IMR-90 (cell line): ENCODE measurements around the gene PRSS2. TPM values are rescaled to one million over a fixed set of nuclear protein-coding genes. Genes with fewer than 3 reads are reported as not detected.

ENCODE experiments used
- ATAC-seq: fragments of 200-7000 bp; cut with Tn5 transposase; 2 replicates; pipeline ENCODE4 v1.9.1; 2020; ENCODE audit warnings: low read depth, mild to moderate bottlenecking, moderate library complexity
- BruUV-seq: library from RNA; stranded (reverse); fragments of 400-500 nt; replicated peaks from 2 replicates; lab custom pipeline; 2021; lab: Mats Ljungman, UMichigan
- CTCF ChIA-PET: fragments of 300-600 bp; formaldehyde crosslinking; extraction: SDS; loops from one replicate; lab custom pipeline; 2021; ENCODE audit warnings: antibody characterized with exemption; lab: Yijun Ruan, JAX
- POLR2A ChIA-PET: fragments of 300-600 bp; sonication (Branson Sonifier 250); formaldehyde crosslinking; loops from one replicate; lab custom pipeline; 2022; ENCODE audit warnings: antibody characterized with exemption; ENCODE audit not compliant: unreplicated experiment; lab: Charles Lee
- DNase-seq: peaks from one replicate; pipeline ENCODE4 v3.0.0; 2013
- H2AFZ ChIP-seq: replicated peaks from 2 replicates; pipeline ENCODE3; 2013; ENCODE audit warnings: low read length, mild to moderate bottlenecking; ENCODE audit not compliant: poor library complexity
- H2AK5ac ChIP-seq: 2 replicates; pipeline ENCODE4 v1.6.1; 2013; ENCODE audit warnings: low read depth, low read length, inconsistent platforms
- H2AK9ac ChIP-seq: replicated peaks from 2 replicates; pipeline ENCODE3; 2013; ENCODE audit warnings: mild to moderate bottlenecking, low read depth, low read length, moderate library complexity; ENCODE audit not compliant: poor library complexity
- H2BK120ac ChIP-seq: 2 replicates; pipeline ENCODE4 v1.6.1; 2013; ENCODE audit warnings: low read depth, low read length, inconsistent platforms
- H2BK15ac ChIP-seq: 3 replicates; pipeline ENCODE4 v1.6.1; 2013; ENCODE audit warnings: low read depth, low read length, inconsistent platforms
- H2BK20ac ChIP-seq: 2 replicates; pipeline ENCODE4 v1.6.1; 2013; ENCODE audit warnings: low read depth, mild to moderate bottlenecking, inconsistent platforms, low read length, moderate library complexity
- H2BK5ac ChIP-seq: 2 replicates; pipeline ENCODE4 v1.6.1; 2013; ENCODE audit warnings: mild to moderate bottlenecking, low read depth, low read length, inconsistent platforms; ENCODE audit not compliant: poor library complexity, severe bottlenecking
- H3K14ac ChIP-seq: replicated peaks from 2 replicates; pipeline ENCODE4 v1.6.1; 2013; ENCODE audit warnings: low read depth, low read length, inconsistent platforms
- H3K18ac ChIP-seq: 2 replicates; pipeline ENCODE4 v1.6.1; 2013; ENCODE audit warnings: low read depth, low read length, control low read depth
- H3K23ac ChIP-seq: 2 replicates; pipeline ENCODE4 v1.6.1; 2013; ENCODE audit warnings: low read depth, low read length, inconsistent platforms
- H3K27ac ChIP-seq: 2 replicates; pipeline ENCODE4 v1.5.1; 2013; ENCODE audit warnings: mild to moderate bottlenecking, control low read depth, low read length; ENCODE audit not compliant: insufficient read depth
- H3K27me3 ChIP-seq: 2 replicates; pipeline ENCODE4 v1.6.1; 2013; ENCODE audit warnings: low read length; ENCODE audit not compliant: control insufficient read depth, insufficient read depth
- H3K36me3 ChIP-seq: 2 replicates; pipeline ENCODE4 v1.6.1; 2013; ENCODE audit warnings: low read length, mixed read lengths; ENCODE audit not compliant: control insufficient read depth, insufficient read depth
- H3K4ac ChIP-seq: 2 replicates; pipeline ENCODE4 v1.6.1; 2013; ENCODE audit warnings: low read depth, low read length, inconsistent platforms
- H3K4me1 ChIP-seq: 2 replicates; pipeline ENCODE4 v1.6.1; 2013; ENCODE audit warnings: low read length, mixed read lengths; ENCODE audit not compliant: control insufficient read depth, insufficient read depth
- H3K4me2 ChIP-seq: 2 replicates; pipeline ENCODE4 v1.6.1; 2013; ENCODE audit warnings: low read depth, mild to moderate bottlenecking, control low read depth, low read length, moderate library complexity
- H3K4me3 ChIP-seq: 2 replicates; pipeline ENCODE4 v1.5.1; 2013; ENCODE audit warnings: low read depth, mild to moderate bottlenecking, control low read depth, low read length, moderate library complexity; ENCODE audit not compliant: insufficient read depth
- H3K56ac ChIP-seq: 2 replicates; pipeline ENCODE4 v1.6.1; 2013; ENCODE audit warnings: low read length, inconsistent platforms; ENCODE audit not compliant: insufficient read depth; ENCODE audit errors: extremely low read depth
- H3K79me1 ChIP-seq, 2 experiments: 2 replicates each; pipeline ENCODE4 v1.6.1; 2013; ENCODE audit warnings: low read length in 2 of 2, inconsistent platforms in 1 of 2, low read depth in 1 of 2
- H3K9ac ChIP-seq: 2 replicates; pipeline ENCODE4 v1.6.1; 2013; ENCODE audit warnings: low read depth, low read length, control low read depth
- H3K9me1 ChIP-seq: 2 replicates; pipeline ENCODE4 v1.6.1; 2013; ENCODE audit warnings: low read length, inconsistent platforms; ENCODE audit not compliant: insufficient read depth
- H3K9me3 ChIP-seq: 2 replicates; pipeline ENCODE4 v1.6.1; 2013; ENCODE audit warnings: low read length; ENCODE audit not compliant: control insufficient read depth, insufficient read depth
- H4K20me1 ChIP-seq: 2 replicates; pipeline ENCODE4 v1.6.1; 2013; ENCODE audit warnings: low read length, inconsistent platforms; ENCODE audit not compliant: insufficient read depth
- H4K5ac ChIP-seq: 2 replicates; pipeline ENCODE4 v1.6.1; 2013; ENCODE audit warnings: mild to moderate bottlenecking, low read depth, low read length, control low read depth
- H4K8ac ChIP-seq, 2 experiments: 2 replicates each; pipeline ENCODE4 v1.6.1; 2013; ENCODE audit warnings: low read depth in 2 of 2, low read length in 2 of 2, control low read depth in 1 of 2, inconsistent platforms in 1 of 2
- H4K91ac ChIP-seq: 2 replicates; pipeline ENCODE4 v1.6.1; 2013; ENCODE audit warnings: low read depth, low read length, inconsistent platforms; ENCODE audit not compliant: insufficient read depth
- BHLHE40 ChIP-seq: fragments of 150-350 bp; IDR thresholded peaks from 2 replicates; pipeline ENCODE4 v1.6.1; 2016; ENCODE audit warnings: mild to moderate bottlenecking, low read depth, low read length
- CEBPB ChIP-seq: IDR thresholded peaks from 2 replicates; pipeline ENCODE4 v1.6.1; 2012; ENCODE audit warnings: low read depth, low read length, improper control_type of control experiment
- CHD1 ChIP-seq: IDR thresholded peaks from 2 replicates; pipeline ENCODE4 v1.6.1; 2012; ENCODE audit warnings: low read depth, low read length, improper control_type of control experiment
- ELK1 ChIP-seq: fragments of 150-350 bp; IDR thresholded peaks from 2 replicates; pipeline ENCODE4 v1.6.1; 2016; ENCODE audit warnings: low read depth, mild to moderate bottlenecking, low read length, moderate library complexity, borderline replicate concordance
- FOS ChIP-seq: fragments of 150-350 bp; IDR thresholded peaks from 2 replicates; pipeline ENCODE4 v1.6.1; 2016; ENCODE audit warnings: low read depth, low read length
- MAFK ChIP-seq: IDR thresholded peaks from 2 replicates; pipeline ENCODE4 v1.6.1; 2012; ENCODE audit warnings: low read depth, low read length, improper control_type of control experiment
- MAZ ChIP-seq: IDR thresholded peaks from 2 replicates; pipeline ENCODE4 v1.6.1; 2012; ENCODE audit warnings: low read depth, mild to moderate bottlenecking, low read length, improper control_type of control experiment, moderate library complexity, borderline replicate concordance
- MXI1 ChIP-seq: IDR thresholded peaks from 2 replicates; pipeline ENCODE4 v1.6.1; 2012; ENCODE audit warnings: low read depth, mild to moderate bottlenecking, low read length, moderate library complexity, borderline replicate concordance
- NFE2L2 ChIP-seq: fragments of 150-350 bp; IDR thresholded peaks from 2 replicates; pipeline ENCODE4 v1.6.1; 2016; ENCODE audit warnings: low read depth, mild to moderate bottlenecking, low read length
- POLR2A ChIP-seq: IDR thresholded peaks from 2 replicates; pipeline ENCODE4 v1.6.1; 2012; ENCODE audit warnings: mild to moderate bottlenecking, low read depth, low read length
- RAD21 ChIP-seq: IDR thresholded peaks from 2 replicates; pipeline ENCODE4 v1.6.1; 2012; ENCODE audit warnings: low read length, improper control_type of control experiment
- RCOR1 ChIP-seq: IDR thresholded peaks from 2 replicates; pipeline ENCODE4 v1.6.1; 2012; ENCODE audit warnings: mild to moderate bottlenecking, low read length, improper control_type of control experiment; ENCODE audit not compliant: insufficient replicate concordance
- RFX5 ChIP-seq: IDR thresholded peaks from 2 replicates; pipeline ENCODE4 v1.8.0; 2012; ENCODE audit warnings: low read depth, mild to moderate bottlenecking, low read length, moderate library complexity
- SMC3 ChIP-seq: fragments of 150-350 bp; IDR thresholded peaks from 2 replicates; pipeline ENCODE4 v1.6.1; 2016; ENCODE audit warnings: low read depth, mild to moderate bottlenecking, antibody characterized with exemption, low read length, moderate library complexity
- USF2 ChIP-seq: fragments of 150-350 bp; IDR thresholded peaks from 2 replicates; pipeline ENCODE4 v1.6.1; 2017; ENCODE audit warnings: mild to moderate bottlenecking, antibody characterized with exemption, low read length, low read depth
- WGBS, 2 experiments: methylation state at CpG; one replicate each; pipeline versions ENCODE4 v1.1.5 to v1.1.7; 2013; ENCODE audit warnings: missing lambda C conversion rate in 2 of 2; ENCODE audit not compliant: insufficient read length in 1 of 2; ENCODE audit errors: extremely low coverage in 2 of 2; 5-methylcytosine and 5-hydroxymethylcytosine counted together
- dilution Hi-C: fragments of 300-500 bp; cut with HindIII; formaldehyde crosslinking; loops from one replicate; pipeline ENCODE4 v1.14.3; 2018; ENCODE audit warnings: low sequenced_read_pairs; ENCODE audit not compliant: unreplicated experiment
- in situ Hi-C: fragments of 300-500 bp; cut with MboI; formaldehyde crosslinking; loops from 3 replicates; pipeline ENCODE4 v1.14.3; 2019; ENCODE audit warnings: low sequenced_read_pairs, inconsistent platforms, mixed read lengths
- intact Hi-C: fragments of 100-400 bp; cut with micrococcal nuclease; formaldehyde crosslinking; loops from 2 replicates; pipeline ENCODE4 v1.10.0; 2022
- polyA plus RNA-seq, 3 experiments: library from polyadenylated mRNA; depleted of rRNA; stranded (reverse); fragments of >200 nt; gene quantifications; 2 replicates each; pipeline ENCODE4 v1.2.3, GENCODE V29; 2012; ENCODE audit warnings: low replicate concordance in 1 of 3
- total RNA-seq: library from RNA; depleted of rRNA; stranded (reverse); fragments of >200 nt; gene quantifications from 2 replicates; pipeline ENCODE4 v1.2.3, GENCODE V29; 2012

Gene PRSS2
- total and polyA plus RNA-seq, 2 of the 4 experiments (the other 2 are of a cell fraction): not detected

- no peak for ATAC-seq
- intact Hi-C loops (no loop called here), dilution Hi-C loops (loop anchor here (25.0 kb wide), 1 partner anchor 278 kb away; no protein-coding TSS in a partner anchor), in situ Hi-C loops (no loop called here)
- Histone ChIP-seq H3K27ac (no peak overlapping the region), H2BK5ac (no peak overlapping the region), H3K14ac (no peak overlapping the region), H4K8ac (no peak overlapping the region), H3K79me1 (no peaks in the 10 kb centered on the region), H4K91ac (no peak overlapping the region), H4K20me1 (no peaks in the 10 kb centered on the region), H3K18ac (no peak overlapping the region), H3K4me3 (no peak overlapping the region), H3K23ac (no peak overlapping the region), H2BK20ac (no peak overlapping the region), H3K9me3 (no peaks in the 10 kb centered on the region), H3K9me1 (no peaks in the 10 kb centered on the region), H2AK5ac (no peak overlapping the region), H3K4ac (no peak overlapping the region), H2BK15ac (no peak overlapping the region), H2AFZ (no peak overlapping the region), H3K36me3 (no peaks in the 10 kb centered on the region), H2AK9ac (no peak overlapping the region), H2BK120ac (no peak overlapping the region), H4K5ac (no peak overlapping the region), H3K4me1 (no peaks in the 10 kb centered on the region), H3K9ac (no peak overlapping the region), H3K27me3 (peaks cover 18% of the 10 kb centered on the region), H3K56ac (no peak overlapping the region), H3K4me2 (no peak overlapping the region)
- ChIA-PET POLR2A (no interaction called here), CTCF (interaction anchor here (1.2 kb wide), 1 partner anchor 158 kb away, joined by 5 read pairs; no protein-coding TSS in a partner anchor)
- TF ChIP-seq FOS (no peak), USF2 (no peak), BHLHE40 (no peak), CEBPB (no peak), RAD21 (no peak), NFE2L2 (no peak), SMC3 (no peak), MXI1 (no peak), MAFK (no peak), ELK1 (no peak), POLR2A (no peak), MAZ (no peak), RFX5 (no peak), RCOR1 (no peak), CHD1 (no peak)
- no TSS peak for BruUV-seq
- no peak for DNase-seq
- WGBS, 2 experiments: 20% methylated on average over 1 of the region's 3 CpGs; no CpG with 5 or more reads in 1 of the 2 experiments
Measured at GRCh38 chr7:142790056-142790455, 19.3 kb downstream of the PRSS2 start.
